Gastrocnemius medialis (tissue), 4 donors: ENCODE measurements around the gene CARMIL1.

ENCODE experiments used
- POLR2A ChIP-seq, 2 donors: fragments of 450-650 bp; IDR thresholded peaks; one replicate each; pipeline ENCODE4 v1.6.1; 2017; ENCODE audit warnings: antibody characterized with exemption in 2 of 2, mild to moderate bottlenecking in 2 of 2, moderate library complexity in 2 of 2
- TF ChIP-seq, protein P1 (sequence below), 5 experiments: fragments of 450-650 bp in 3 of 5; fragments of 200-600 bp in 2 of 5; sonication (generic) in 2 of 5; IDR thresholded peaks in 4 of 5; conservative IDR thresholded peaks in 1 of 5; 1 replicate in 4 of 5; 2 replicates in 1 of 5; pipeline ENCODE4 v1.5.1; 2016 to 2019; ENCODE audit warnings: antibody characterized with exemption in 5 of 5, mild to moderate bottlenecking in 3 of 5, moderate library complexity in 3 of 5

DNA sequence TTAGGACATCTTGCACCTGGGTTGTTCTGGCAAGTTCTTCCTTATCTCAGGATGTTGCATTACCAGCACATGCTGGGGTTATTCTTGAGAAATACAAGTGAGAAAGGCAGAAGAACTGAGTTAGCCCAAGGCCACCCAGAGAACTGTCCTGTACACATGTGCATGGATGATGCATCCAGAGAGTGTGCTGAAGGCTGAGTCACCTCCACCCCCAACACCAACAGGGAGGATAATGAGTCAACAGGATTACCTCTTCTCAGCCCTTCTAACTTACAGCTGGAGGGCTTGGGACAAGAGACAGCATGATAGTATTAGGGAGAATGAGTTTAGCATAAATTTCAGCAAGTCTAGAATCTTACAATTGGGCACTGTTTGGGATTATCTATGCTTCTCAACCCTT is 381.3 kb downstream of the CARMIL1 start:
- no peak for TF ChIP-seq POLR2A (IDR thresholded peaks at IDR 0.05)
- TF ChIP-seq, protein P1, sequence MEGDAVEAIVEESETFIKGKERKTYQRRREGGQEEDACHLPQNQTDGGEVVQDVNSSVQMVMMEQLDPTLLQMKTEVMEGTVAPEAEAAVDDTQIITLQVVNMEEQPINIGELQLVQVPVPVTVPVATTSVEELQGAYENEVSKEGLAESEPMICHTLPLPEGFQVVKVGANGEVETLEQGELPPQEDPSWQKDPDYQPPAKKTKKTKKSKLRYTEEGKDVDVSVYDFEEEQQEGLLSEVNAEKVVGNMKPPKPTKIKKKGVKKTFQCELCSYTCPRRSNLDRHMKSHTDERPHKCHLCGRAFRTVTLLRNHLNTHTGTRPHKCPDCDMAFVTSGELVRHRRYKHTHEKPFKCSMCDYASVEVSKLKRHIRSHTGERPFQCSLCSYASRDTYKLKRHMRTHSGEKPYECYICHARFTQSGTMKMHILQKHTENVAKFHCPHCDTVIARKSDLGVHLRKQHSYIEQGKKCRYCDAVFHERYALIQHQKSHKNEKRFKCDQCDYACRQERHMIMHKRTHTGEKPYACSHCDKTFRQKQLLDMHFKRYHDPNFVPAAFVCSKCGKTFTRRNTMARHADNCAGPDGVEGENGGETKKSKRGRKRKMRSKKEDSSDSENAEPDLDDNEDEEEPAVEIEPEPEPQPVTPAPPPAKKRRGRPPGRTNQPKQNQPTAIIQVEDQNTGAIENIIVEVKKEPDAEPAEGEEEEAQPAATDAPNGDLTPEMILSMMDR (IDR thresholded peaks at IDR 0.05 in 4 of 5, conservative IDR thresholded peaks at IDR 0.05 in 1 of 5) = no peak
